ENCODE data around the gene CCBE1. TPM values are rescaled to one million over a fixed set of nuclear protein-coding genes. Genes with fewer than 3 reads are reported as not detected.

Gene CCBE1
- polyA plus RNA-seq, 1 donor from 2014 or later, result not detected

GRCh38 chr18:59500765-59501164 is 196.5 kb downstream of the CCBE1 start:
- H3K27ac Mint-ChIP-seq, result no peak overlapping the region
- H3K4me3 Mint-ChIP-seq, result no peak overlapping the region
- no peaks in the 10 kb centered on the region for H3K36me3 Mint-ChIP-seq
- peaks cover 2 to 10% (median 4%) of the 10 kb centered on the region in 3 donors for H3K9me3 Mint-ChIP-seq
- peaks cover 1% of the 10 kb centered on the region for H3K27me3 Mint-ChIP-seq
- H3K4me1 Mint-ChIP-seq, result no peaks in the 10 kb centered on the region

GRCh38 chr18:59498506-59499086 is 198.6 kb downstream of the CCBE1 start:
- Mint-ChIP-seq H3K36me3 (peaks cover 2% of the 10 kb centered on the region), H3K9me3 (peaks cover 3 to 10% (median 7%) of the 10 kb centered on the region in 3 donors), H3K27ac (no peak overlapping the region), H3K4me1 (no peaks in the 10 kb centered on the region), H3K4me3 (no peak overlapping the region), H3K27me3 (peaks cover 5% of the 10 kb centered on the region)

GRCh38 chr18:59492756-59493421 is 204.3 kb downstream of the CCBE1 start:
- Mint-ChIP-seq H3K4me1 (peaks cover 0 to 5% (median 1%) of the 10 kb centered on the region in 3 donors), H3K27me3 (peaks cover 4% of the 10 kb centered on the region), H3K36me3 (peaks cover 2% of the 10 kb centered on the region), H3K9me3 (peaks cover 0 to 3% (median 2%) of the 10 kb centered on the region in 3 donors), H3K27ac (no peak overlapping the region), H3K4me3 (no peak overlapping the region)

- H3K36me3 Mint-ChIP-seq, result no peaks in the 10 kb centered on the region
Measured at GRCh38 chr18:59488899-59489298, 208.3 kb downstream of the CCBE1 start.

GRCh38 chr18:59485382-59485781 is 211.8 kb downstream of the CCBE1 start:
- Mint-ChIP-seq H3K27me3 (peaks cover 9% of the 10 kb centered on the region), H3K9me3 (no peaks in the 10 kb centered on the region), H3K4me3 (no peak overlapping the region), H3K36me3 (no peaks in the 10 kb centered on the region), H3K4me1 (peaks cover 0 to 5% (median 1%) of the 10 kb centered on the region in 3 donors), H3K27ac (no peak overlapping the region)

More at GRCh38 chr18:59488899-59489298, 208.3 kb downstream of the CCBE1 start:
- Mint-ChIP-seq H3K27ac (no peak overlapping the region), H3K27me3 (peaks cover 7% of the 10 kb centered on the region), H3K4me1 (peaks cover 0 to 5% (median 1%) of the 10 kb centered on the region in 3 donors), H3K4me3 (no peak overlapping the region), H3K9me3 (peaks cover 0 to 1% (median 0%) of the 10 kb centered on the region in 3 donors)

GRCh38 chr18:59484561-59485328 is 212.5 kb downstream of the CCBE1 start:
- no peak overlapping the region for H3K27ac Mint-ChIP-seq
- H3K36me3 Mint-ChIP-seq, result no peaks in the 10 kb centered on the region
- no peaks in the 10 kb centered on the region for H3K9me3 Mint-ChIP-seq
- H3K4me3 Mint-ChIP-seq, result no peak overlapping the region
- peaks cover 0 to 5% (median 1%) of the 10 kb centered on the region in 3 donors for H3K4me1 Mint-ChIP-seq
- H3K27me3 Mint-ChIP-seq, result peaks cover 9% of the 10 kb centered on the region

- H3K27ac Mint-ChIP-seq, result no peak overlapping the region
- no peaks in the 10 kb centered on the region for H3K36me3 Mint-ChIP-seq
- no peaks in the 10 kb centered on the region for H3K9me3 Mint-ChIP-seq
- peaks cover 0 to 5% (median 1%) of the 10 kb centered on the region in 3 donors for H3K4me1 Mint-ChIP-seq
- H3K4me3 Mint-ChIP-seq, result no peak overlapping the region
- peaks cover 11% of the 10 kb centered on the region for H3K27me3 Mint-ChIP-seq
Measured at GRCh38 chr18:59484131-59484530, 213.1 kb downstream of the CCBE1 start.

GRCh38 chr18:59481436-59481835 is 215.8 kb downstream of the CCBE1 start:
- H3K4me1 Mint-ChIP-seq, result no peaks in the 10 kb centered on the region
- H3K9me3 Mint-ChIP-seq, result no peaks in the 10 kb centered on the region
- no peaks in the 10 kb centered on the region for H3K36me3 Mint-ChIP-seq
- no peak overlapping the region for H3K4me3 Mint-ChIP-seq
- peaks cover 16% of the 10 kb centered on the region for H3K27me3 Mint-ChIP-seq
- no peak overlapping the region for H3K27ac Mint-ChIP-seq

GRCh38 chr18:59479776-59480175 is 217.4 kb downstream of the CCBE1 start:
- Mint-ChIP-seq H3K4me1 (no peaks in the 10 kb centered on the region), H3K27ac (no peak overlapping the region), H3K4me3 (no peak overlapping the region), H3K27me3 (peaks cover 16% of the 10 kb centered on the region), H3K36me3 (no peaks in the 10 kb centered on the region), H3K9me3 (no peaks in the 10 kb centered on the region)

- Mint-ChIP-seq H3K27ac (no peak overlapping the region), H3K4me3 (no peak overlapping the region), H3K4me1 (no peaks in the 10 kb centered on the region), H3K27me3 (peaks cover 14% of the 10 kb centered on the region), H3K36me3 (no peaks in the 10 kb centered on the region), H3K9me3 (peaks cover 0 to 5% (median 4%) of the 10 kb centered on the region in 3 donors)
Measured at GRCh38 chr18:59478591-59478990, 218.6 kb downstream of the CCBE1 start.

GRCh38 chr18:59477849-59478248 is 219.4 kb downstream of the CCBE1 start:
- Mint-ChIP-seq H3K27me3 (peaks cover 14% of the 10 kb centered on the region), H3K9me3 (peaks cover 0 to 5% (median 4%) of the 10 kb centered on the region in 3 donors), H3K27ac (no peak overlapping the region), H3K4me1 (no peaks in the 10 kb centered on the region), H3K4me3 (no peak overlapping the region), H3K36me3 (no peaks in the 10 kb centered on the region)

- H3K27me3 Mint-ChIP-seq, result peaks cover 3% of the 10 kb centered on the region
- peaks cover 0 to 2% (median 0%) of the 10 kb centered on the region in 3 donors for H3K4me1 Mint-ChIP-seq
- H3K9me3 Mint-ChIP-seq, result peaks cover 0 to 5% (median 4%) of the 10 kb centered on the region in 3 donors
- no peak overlapping the region for H3K4me3 Mint-ChIP-seq
- no peak overlapping the region for H3K27ac Mint-ChIP-seq
- H3K36me3 Mint-ChIP-seq, result no peaks in the 10 kb centered on the region
Measured at GRCh38 chr18:59470561-59471121, 226.6 kb downstream of the CCBE1 start.

GRCh38 chr18:59469463-59470180 is 227.6 kb downstream of the CCBE1 start:
- peaks cover 0 to 3% (median 0%) of the 10 kb centered on the region in 3 donors for H3K4me1 Mint-ChIP-seq
- H3K4me3 Mint-ChIP-seq, result no peak overlapping the region
- H3K27ac Mint-ChIP-seq, result no peak overlapping the region
- peaks cover 0 to 5% (median 4%) of the 10 kb centered on the region in 3 donors for H3K9me3 Mint-ChIP-seq
- peaks cover 7% of the 10 kb centered on the region for H3K27me3 Mint-ChIP-seq
- no peaks in the 10 kb centered on the region for H3K36me3 Mint-ChIP-seq

- Mint-ChIP-seq H3K9me3 (peaks cover 0 to under 1% (median under 1%) of the 10 kb centered on the region in 3 donors), H3K4me1 (peaks cover 0 to 3% (median 0%) of the 10 kb centered on the region in 3 donors), H3K27ac (no peak overlapping the region), H3K4me3 (no peak overlapping the region), H3K27me3 (peaks cover 7% of the 10 kb centered on the region), H3K36me3 (no peaks in the 10 kb centered on the region)
Measured at GRCh38 chr18:59468821-59469220, 228.4 kb downstream of the CCBE1 start.
